Stimulated activated CD8-positive, alpha-beta memory T cell treated with anti-CD3 and anti-CD28 coated beads, Interleukin-7, amount 100 ng/mL, for 24 hours (primary cell): ENCODE data around the gene SLC2A4.

ENCODE experiments used
- DNase-seq: peaks from one replicate; pipeline ENCODE4 v3.0.0-alpha.2; 2020; ENCODE audit warnings: low read depth

The SLC2A4 gene

GRCh38 chr17:7306911-7307685 lies 25.6 kb downstream of the SLC2A4 start, which contains the start of gene EIF5A:
TSS of gene EIF5A (plus strand) at chr17:7307628. CDS start at chr17:7309636, 2,008 bp downstream.
- DNase-seq, result peak; percentile 100

GRCh38 chr17:7307686-7308624 lies 26.4 kb downstream of the SLC2A4 start:
- no peak for DNase-seq

- DNase-seq, result peak; percentile 66
Measured at GRCh38 chr17:7308625-7309433, 27.3 kb downstream of the SLC2A4 start.

GRCh38 chr17:7309628-7310027 lies 28.1 kb downstream of the SLC2A4 start:
- DNase-seq, result no peak

GRCh38 chr17:7311110-7311705 lies 29.7 kb downstream of the SLC2A4 start:
- no peak for DNase-seq

GRCh38 chr17:7312432-7313087 lies 31.0 kb downstream of the SLC2A4 start:
- DNase-seq, result no peak

- no peak for DNase-seq
Measured at GRCh38 chr17:7313088-7313889, 31.8 kb downstream of the SLC2A4 start.

GRCh38 chr17:7313890-7314718 lies 32.6 kb downstream of the SLC2A4 start:
- DNase-seq, result no peak

GRCh38 chr17:7314719-7315569 lies 33.4 kb downstream of the SLC2A4 start, which contains the start of gene GPS2:
TSS of gene GPS2 (minus strand) at chr17:7315360. CDS start at chr17:7315052, 308 bp downstream.
- DNase-seq, result peak; percentile 86

- no peak for DNase-seq
Measured at GRCh38 chr17:7315570-7316235, 34.2 kb downstream of the SLC2A4 start.

- no peak for DNase-seq
Measured at GRCh38 chr17:7317161-7317803, 35.8 kb downstream of the SLC2A4 start.

- DNase-seq, result no peak
Measured at GRCh38 chr17:7318121-7318860, 36.8 kb downstream of the SLC2A4 start.

GRCh38 chr17:7321466-7321865 lies 39.9 kb downstream of the SLC2A4 start:
- DNase-seq, result no peak

- DNase-seq, result no peak
Measured at GRCh38 chr17:7322520-7323194, 41.1 kb downstream of the SLC2A4 start.

GRCh38 chr17:7323731-7324437 lies 42.4 kb downstream of the SLC2A4 start:
- DNase-seq, result peak; percentile 45
